ENCODE data around the gene CCDC159.
"Not testable (repeated sequence)": the region's sequence is repeated elsewhere in the genome, so short reads cannot be mapped to it uniquely, and the experiment has no call there.

CCDC159 gene

GRCh38 chr19:11338569-11339253 lies 7.6 kb upstream of the CCDC159 start:
- no peak for DNase-seq

GRCh38 chr19:11339254-11340098 lies 6.8 kb upstream of the CCDC159 start, which contains the start of gene RAB3D:
Gene RAB3D, minus strand, starts transcription at chr19:11339657. Its CDS starts 2,258 bp downstream, at chr19:11337399.
- peak; percentile 81 for DNase-seq

DNA sequence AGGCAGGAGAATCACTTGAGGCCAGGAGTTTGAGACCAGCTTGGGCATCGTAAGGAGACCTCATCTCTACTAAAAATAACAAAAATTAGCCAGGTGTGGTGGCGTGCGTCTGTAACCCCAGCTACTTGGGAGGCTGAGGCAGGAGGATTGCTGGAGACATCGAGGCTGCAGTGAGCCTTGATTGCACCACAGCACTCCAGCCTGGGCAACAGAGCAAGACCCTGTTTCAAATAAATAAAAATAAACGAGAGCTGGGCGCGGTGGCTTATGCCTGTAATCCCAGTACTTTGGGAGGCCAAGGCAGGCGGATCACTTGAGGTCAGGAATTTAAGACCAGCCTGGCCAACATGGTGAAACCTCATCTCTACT lies 6.2 kb upstream of the CCDC159 start:
- not testable (repeated sequence) for DNase-seq

GRCh38 chr19:11342429-11342828 lies 3.9 kb upstream of the CCDC159 start:
- no peak for DNase-seq

DNA sequence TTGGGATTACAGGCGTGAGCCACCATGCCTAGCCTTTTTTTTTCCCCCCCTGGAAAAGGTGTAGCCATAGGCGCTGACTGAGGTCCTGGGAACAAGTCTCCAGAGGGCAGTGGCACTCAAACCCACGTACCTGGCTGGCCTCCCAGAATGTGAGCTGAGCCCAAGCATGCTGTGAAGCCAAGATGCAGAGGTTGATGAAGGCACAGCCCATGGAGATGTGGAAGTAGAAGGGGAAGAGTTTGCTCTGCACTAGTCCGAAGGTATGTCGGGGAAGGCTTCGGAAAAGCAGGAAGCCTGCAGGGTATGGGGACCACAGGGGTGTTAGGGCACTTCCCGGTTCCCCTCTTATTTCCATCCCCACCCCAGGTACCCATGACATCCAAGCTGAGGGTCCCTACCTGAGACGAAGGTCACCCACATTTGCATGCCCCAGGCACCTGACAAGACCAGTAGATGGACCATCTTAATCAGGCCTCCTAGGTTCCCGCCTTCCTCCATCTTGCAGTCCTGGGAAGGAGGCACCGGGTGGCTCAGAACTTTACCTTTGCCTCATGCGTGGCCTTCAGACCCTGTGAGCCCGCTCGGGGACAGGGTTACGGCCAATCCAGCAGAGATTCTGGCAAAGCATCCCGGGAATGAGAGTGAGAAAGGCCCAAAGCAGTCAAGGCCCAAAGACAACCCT lies 1.1 kb upstream of the CCDC159 start:
- DNase-seq = no peak

DNA sequence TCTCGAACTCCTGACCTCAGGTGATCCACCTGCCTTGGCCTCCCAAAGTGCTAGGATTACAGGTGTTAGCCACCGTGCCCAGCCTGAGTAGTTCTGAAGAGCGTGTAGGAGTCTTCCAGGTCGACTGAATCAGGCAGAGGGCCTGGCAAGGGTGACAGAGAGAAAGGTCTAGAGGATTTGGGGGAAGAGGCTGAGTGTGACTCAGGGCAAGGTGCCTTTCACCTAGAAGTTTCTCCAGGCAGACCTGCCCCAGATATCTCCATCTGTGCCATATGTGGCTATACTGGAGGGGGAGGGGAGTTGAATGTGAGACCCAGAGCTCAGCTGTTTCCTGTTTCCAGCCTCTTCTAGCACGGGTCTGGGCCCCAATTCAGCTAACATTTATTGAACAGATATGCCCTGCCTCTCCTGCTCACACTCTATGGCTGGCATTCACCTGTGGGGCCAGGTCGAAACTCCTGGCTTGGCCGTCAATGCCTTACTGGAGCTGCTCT lies 1.3 kb downstream of the CCDC159 start:
- no peak for DNase-seq

DNA sequence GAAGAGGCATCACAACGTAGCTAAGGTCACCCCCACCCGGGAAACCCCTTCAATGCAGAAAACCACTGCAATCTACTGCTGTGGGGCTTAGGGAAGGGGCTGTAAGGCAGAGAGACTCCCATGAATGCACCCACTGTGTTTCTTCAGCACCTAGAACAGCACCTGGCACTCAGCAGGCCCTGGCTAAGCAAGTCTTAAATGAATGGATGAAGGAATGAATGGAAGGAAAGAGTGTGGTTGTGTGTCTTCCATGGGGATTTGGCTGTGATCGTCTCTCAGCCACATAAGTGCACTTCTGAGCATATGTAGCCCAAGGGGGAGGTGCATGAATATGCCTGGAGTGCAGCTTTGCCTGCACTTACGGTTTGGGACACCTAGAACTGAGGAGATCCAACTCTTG lies 2.9 kb downstream of the CCDC159 start:
- DNase-seq = no peak

DNA sequence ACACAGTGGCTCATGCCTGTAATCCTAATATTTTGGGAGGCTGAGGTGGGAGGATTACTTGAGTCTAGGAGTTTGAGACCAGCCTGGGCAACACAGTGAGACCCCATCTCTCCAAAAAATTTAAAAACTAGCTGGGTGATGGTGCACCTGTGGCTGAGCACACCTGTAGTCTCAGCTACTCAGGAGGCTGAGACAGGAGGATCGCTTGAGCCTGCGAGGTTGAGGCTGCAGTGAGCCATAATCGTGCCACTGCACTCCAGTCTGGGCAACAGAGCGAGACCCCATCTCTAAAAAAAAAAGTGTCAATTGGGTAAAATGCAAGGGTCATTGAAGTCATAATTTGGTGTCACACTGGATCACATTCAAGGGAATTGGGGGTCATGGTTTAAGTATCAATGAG lies 7.8 kb downstream of the CCDC159 start:
- DNase-seq = not testable (repeated sequence)

DNA sequence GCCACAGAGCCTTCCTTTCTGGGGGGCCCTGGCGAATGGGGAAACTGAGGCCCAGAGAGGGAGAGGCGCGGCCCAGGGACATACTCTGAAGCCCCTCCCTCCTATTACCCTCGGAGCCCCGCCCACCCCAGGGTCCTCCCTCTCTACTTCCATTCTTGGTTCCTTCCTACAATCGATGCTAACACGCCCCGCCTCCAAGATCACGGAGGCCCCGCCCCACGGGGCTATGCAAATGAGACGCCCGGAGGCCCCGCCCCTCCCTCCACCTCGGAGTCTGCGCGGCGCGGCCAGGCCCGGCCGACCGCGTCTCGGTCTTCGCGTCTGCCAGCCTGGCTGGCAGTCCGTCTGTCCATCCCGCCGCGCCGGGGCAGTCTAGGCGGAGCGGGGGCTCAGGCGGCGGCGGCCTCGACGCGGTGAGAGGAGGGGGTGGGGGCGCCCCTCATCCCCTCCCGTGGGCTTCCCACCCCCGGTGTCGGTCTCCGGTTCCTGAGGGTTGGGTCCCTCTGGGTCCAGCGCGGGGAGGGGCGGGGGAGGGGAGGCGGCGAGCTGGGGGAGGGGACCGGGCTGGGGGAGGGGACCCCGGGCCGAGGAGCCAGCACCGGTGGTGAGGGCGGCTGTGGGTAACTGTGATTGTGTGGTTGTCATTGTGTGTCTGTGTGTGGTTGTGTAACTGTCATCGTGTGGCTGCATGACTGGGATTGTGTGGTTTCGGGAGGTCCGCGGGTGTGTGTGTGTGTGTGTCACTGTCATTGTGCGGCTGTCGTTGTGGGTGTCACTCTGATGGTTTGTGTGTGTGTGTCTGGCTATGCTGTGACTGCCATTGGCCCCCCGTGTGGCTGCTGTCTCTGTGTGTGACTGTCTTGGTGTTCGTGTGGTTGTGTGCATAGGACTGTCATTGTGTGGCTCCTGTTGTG lies 9.1 kb downstream of the CCDC159 start, which contains the start of gene PLPPR2:
PLPPR2 (plus strand) TSS at position 273 of the 914 bp plus-strand sequence. CDS start 2,242 bp downstream, outside the sequence.
- DNase-seq = peak; percentile 89

DNA sequence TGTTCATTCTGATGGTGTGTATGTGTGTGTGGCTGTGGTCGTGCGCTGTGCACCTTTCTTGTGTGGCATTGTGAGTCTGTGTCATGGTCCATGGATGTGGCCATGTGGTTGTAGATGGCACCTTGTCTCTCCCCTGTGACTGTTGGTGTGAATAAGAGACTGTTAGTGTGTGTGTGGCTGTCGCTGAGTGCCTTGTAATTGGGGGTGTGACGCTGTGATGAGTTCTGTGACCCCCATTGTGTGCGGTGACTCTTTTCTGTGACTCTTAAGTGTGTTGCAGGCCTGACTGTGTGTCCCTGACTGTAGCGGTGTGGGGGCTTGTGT lies 9.7 kb downstream of the CCDC159 start:
- DNase-seq = no peak

DNA sequence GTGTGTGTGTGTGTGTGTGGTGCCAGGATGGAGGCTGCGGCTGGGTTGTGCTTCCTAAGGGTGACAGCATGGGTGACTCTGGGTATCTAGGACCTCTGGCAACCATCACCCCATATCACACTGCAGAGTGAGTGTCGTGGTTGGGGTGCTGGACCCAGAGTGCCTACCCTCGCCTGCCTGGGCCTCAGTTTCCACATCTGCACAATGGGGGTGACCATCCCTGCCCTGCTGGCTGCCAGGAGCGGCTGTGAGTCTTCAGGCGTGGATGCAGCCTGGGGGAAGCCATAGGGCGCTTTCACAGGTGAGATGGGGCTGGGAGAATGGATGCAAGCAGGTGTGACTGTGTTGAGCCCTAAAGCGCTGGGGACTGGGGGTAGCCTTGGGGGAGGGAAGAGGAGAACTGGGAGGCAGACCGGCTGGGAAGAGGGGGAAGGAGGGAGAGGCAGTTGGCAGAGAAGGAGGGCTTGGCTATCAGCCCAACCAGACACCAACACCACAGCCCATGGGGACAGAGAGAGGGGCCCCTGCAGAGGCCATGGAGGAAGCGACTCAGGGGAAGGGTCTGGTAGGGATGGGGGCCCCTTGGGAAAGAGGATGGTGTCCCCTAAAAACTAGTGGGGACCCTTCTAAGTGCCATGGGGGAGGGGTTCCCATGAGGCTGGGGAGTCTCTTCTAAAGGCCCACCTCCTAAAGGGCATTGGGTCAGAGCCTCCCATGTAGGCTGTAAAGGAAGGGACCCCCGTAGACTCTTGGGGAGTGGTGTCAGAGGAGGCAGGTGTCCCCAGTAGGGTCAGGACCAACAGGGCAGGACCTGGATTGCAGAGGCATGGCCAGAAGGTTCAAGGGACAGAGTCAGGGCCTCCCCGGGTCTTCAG lies 10.6 kb downstream of the CCDC159 start:
- no peak for DNase-seq

DNA sequence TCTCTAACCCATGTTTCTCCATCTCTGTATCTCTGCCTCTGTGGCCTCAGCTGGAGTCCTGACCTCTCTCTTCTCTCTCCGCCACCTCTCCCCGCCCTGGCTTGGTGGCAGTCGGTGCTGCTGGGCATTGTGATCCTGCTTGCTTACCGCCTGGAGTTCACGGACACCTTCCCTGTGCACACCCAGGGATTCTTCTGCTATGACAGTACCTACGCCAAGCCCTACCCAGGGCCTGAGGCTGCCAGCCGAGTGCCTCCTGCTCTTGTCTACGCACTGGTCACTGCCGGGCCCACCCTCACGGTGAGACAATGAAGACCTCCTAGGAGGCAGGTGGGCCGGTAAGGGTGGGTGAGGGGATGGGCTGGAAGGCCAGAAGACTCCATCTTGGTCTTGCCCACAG lies 13.1 kb downstream of the CCDC159 start:
- no peak for DNase-seq

GRCh38 chr19:11361037-11361770 lies 14.9 kb downstream of the CCDC159 start:
- DNase-seq = no peak

DNA sequence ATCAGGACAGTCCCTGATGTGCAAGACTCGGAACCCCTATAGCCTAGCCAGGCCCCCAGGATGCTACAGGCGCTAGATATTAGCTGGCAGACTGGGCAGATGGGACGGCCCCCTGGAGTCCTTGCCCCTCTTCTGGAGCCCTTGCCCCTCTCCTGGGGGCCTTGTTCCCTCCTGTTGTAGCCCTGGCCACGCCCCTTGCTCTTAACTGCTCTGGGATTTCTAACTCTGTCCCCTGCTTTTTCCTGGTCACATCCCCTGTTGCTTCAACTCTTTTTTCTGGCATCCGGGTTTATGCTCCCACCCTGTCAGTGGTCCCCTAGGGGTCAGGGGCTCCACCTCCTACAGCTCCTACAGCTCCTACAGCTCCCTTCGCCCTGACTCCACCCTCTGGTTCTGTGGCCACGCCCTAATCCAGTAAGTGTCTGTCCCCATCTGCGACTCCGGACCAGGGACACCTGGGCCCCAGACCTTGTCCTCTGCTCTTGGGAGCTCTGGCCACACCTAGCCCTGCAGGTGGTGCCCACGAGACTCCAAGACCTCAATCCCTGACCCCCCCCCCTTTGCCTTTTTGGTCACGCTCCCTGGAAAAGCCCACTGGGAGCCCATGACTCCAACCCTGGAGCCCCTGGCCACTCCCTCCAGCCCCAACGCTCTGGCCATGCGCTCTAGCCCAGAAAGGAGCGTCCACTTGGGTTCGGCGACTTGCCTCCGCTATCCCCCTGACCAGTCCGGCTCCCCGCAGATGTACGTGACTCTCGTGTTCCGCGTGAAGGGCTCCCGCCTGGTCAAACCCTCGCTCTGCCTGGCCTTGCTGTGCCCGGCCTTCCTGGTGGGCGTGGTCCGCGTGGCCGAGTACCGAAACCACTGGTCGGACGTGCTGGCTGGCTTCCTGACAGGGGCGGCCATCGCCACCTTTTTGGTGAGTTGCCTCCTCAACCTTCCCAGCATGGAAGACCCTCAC lies 15.7 kb downstream of the CCDC159 start:
- no peak for DNase-seq

GRCh38 chr19:11363881-11364280 lies 17.6 kb downstream of the CCDC159 start:
- DNase-seq = no peak

DNA sequence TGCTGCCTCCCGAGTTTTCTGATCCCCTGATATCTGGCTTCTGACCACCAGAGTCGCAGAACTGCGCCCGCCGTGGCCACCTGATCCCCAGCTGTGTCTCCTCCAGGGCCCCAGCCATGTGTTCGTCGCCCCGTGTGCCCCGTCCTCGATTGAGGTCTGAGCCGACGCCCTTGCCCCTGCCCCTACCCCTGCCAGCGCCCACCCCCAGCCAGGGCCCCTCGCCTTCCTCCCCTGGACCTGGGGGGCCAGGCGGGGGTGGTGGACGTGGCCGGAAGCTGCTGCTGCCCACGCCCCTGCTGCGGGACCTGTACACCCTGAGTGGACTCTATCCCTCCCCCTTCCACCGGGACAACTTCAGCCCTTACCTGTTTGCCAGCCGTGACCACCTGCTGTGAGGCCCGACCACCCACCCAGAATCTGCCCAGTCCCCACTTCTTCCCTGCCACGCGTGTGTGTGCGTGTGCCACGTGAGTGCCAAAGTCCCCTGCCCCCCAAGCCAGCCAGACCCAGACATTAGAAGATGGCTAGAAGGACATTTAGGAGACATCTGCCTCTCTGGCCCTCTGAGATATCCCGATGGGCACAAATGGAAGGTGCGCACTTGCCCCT lies 18.1 kb downstream of the CCDC159 start:
- DNase-seq = no peak

GRCh38 chr19:11364935-11365334 lies 18.6 kb downstream of the CCDC159 start:
- no peak for DNase-seq

GRCh38 chr19:11365557-11366117 lies 19.3 kb downstream of the CCDC159 start:
- DNase-seq = no peak

- DNase-seq = no peak
Measured at GRCh38 chr19:11367528-11367927, 21.2 kb downstream of the CCDC159 start.
